DND-41 (cell line): ENCODE results near the gene NUDT1.
"Not testable (repeated sequence)": the region's sequence is repeated elsewhere in the genome, so short reads cannot be mapped to it uniquely, and the experiment has no call there.

Source experiments
- ATAC-seq: fragments of 200-7000 bp; cut with Tn5 transposase; 3 replicates; pipeline ENCODE4 v1.9.1; 2021; ENCODE audit warnings: low read depth; ENCODE audit not compliant: insufficient read depth
- DNase-seq: peaks from one replicate; pipeline ENCODE4 v3.0.0-alpha.2; 2020
- H2AFZ ChIP-seq: 2 replicates; pipeline ENCODE4 v1.6.0; 2012; ENCODE audit warnings: low read depth, low read length
- H3K27ac ChIP-seq: 2 replicates; pipeline ENCODE4 v1.5.1; 2012; ENCODE audit warnings: low read length, inconsistent platforms
- H3K27me3 ChIP-seq: fragments of 200-600 bp; sonication (generic); 2 replicates; pipeline ENCODE4 v1.6.0; 2012; ENCODE audit warnings: low read length, mild to moderate bottlenecking, inconsistent platforms; ENCODE audit not compliant: insufficient read depth, poor library complexity
- H3K36me3 ChIP-seq: 2 replicates; pipeline ENCODE4 v1.5.1; 2012; ENCODE audit warnings: low read length, inconsistent platforms; ENCODE audit not compliant: insufficient read depth
- H3K4me1 ChIP-seq: 2 replicates; pipeline ENCODE4 v1.5.1; 2012; ENCODE audit warnings: mild to moderate bottlenecking, low read length; ENCODE audit not compliant: insufficient read depth
- H3K4me2 ChIP-seq: 2 replicates; pipeline ENCODE4 v1.6.0; 2012; ENCODE audit warnings: mild to moderate bottlenecking, moderate library complexity, low read length, inconsistent platforms; ENCODE audit not compliant: insufficient read depth
- H3K4me3 ChIP-seq, 2 experiments: fragments of 200-600 bp in 1 of 2; shearing (Covaris generic) in 1 of 2; 2 replicates each; pipeline ENCODE4 v1.5.1; 2012 to 2016; ENCODE audit warnings: inconsistent platforms in 2 of 2, low read length in 2 of 2, mild to moderate bottlenecking in 2 of 2, low read depth in 1 of 2, moderate library complexity in 1 of 2
- H3K79me2 ChIP-seq: 2 replicates; pipeline ENCODE4 v1.6.0; 2012; ENCODE audit warnings: low read length, inconsistent platforms; ENCODE audit not compliant: insufficient read depth
- H3K9ac ChIP-seq: 2 replicates; pipeline ENCODE4 v1.6.0; 2012; ENCODE audit warnings: low read depth, mild to moderate bottlenecking, inconsistent platforms, low read length, moderate library complexity
- H3K9me3 ChIP-seq: 2 replicates; pipeline ENCODE4 v1.5.1; 2012; ENCODE audit warnings: low read length, moderate library complexity, mild to moderate bottlenecking, inconsistent platforms; ENCODE audit not compliant: insufficient read depth, severe bottlenecking
- H4K20me1 ChIP-seq: 2 replicates; pipeline ENCODE4 v1.6.0; 2012; ENCODE audit warnings: low read length; ENCODE audit not compliant: insufficient read depth
- EZH2 ChIP-seq: IDR thresholded peaks from 3 replicates; pipeline ENCODE4 v1.6.1; 2012; ENCODE audit warnings: borderline replicate concordance, low read depth, mild to moderate bottlenecking, moderate library complexity, low read length, inconsistent platforms; ENCODE audit not compliant: severe bottlenecking
- TF ChIP-seq, protein P1 (sequence below): IDR thresholded peaks from 2 replicates; pipeline ENCODE4 v1.5.1; 2012; ENCODE audit warnings: borderline replicate concordance, low read length, moderate library complexity, mild to moderate bottlenecking; ENCODE audit not compliant: poor library complexity, severe bottlenecking; ENCODE audit errors: extremely low read depth

The NUDT1 gene

DNA sequence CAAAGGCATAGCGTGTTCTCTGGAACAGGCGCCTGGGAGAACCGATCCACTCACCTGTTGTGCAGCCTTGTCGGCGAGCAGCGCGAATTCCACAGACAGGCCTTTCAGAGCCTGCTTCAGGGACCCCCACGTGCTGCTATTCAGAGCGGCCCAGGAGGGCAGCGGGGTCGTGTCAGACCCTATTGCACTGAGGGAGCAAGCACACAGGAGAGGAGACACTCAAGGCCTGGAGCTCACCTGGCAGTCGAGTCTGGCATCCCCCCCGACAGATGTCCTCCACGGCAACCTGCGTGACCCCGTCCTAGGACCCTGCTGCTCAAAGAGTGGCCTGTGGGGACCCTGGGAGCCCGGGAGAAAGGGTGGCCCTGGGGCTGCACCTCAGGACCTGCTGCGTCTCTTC, 21.1 kb downstream of the NUDT1 start:
- no peaks in the 10 kb centered on the region for H3K4me1 ChIP-seq
- H3K4me2 ChIP-seq = no peak overlapping the region
- no peaks in the 10 kb centered on the region for H3K79me2 ChIP-seq
- H3K9ac ChIP-seq = no peak overlapping the region
- no peaks in the 10 kb centered on the region for H4K20me1 ChIP-seq
- peaks cover 22% of the 10 kb centered on the region for H3K36me3 ChIP-seq
- H2AFZ ChIP-seq = no peak overlapping the region
- no peaks in the 10 kb centered on the region for H3K9me3 ChIP-seq
- DNase-seq (no peak), ATAC-seq (no peak)
- H3K4me3 ChIP-seq = no peak overlapping the region
- H3K27me3 ChIP-seq = no peaks in the 10 kb centered on the region
- TF ChIP-seq EZH2 = no peak
- TF ChIP-seq, protein P1, sequence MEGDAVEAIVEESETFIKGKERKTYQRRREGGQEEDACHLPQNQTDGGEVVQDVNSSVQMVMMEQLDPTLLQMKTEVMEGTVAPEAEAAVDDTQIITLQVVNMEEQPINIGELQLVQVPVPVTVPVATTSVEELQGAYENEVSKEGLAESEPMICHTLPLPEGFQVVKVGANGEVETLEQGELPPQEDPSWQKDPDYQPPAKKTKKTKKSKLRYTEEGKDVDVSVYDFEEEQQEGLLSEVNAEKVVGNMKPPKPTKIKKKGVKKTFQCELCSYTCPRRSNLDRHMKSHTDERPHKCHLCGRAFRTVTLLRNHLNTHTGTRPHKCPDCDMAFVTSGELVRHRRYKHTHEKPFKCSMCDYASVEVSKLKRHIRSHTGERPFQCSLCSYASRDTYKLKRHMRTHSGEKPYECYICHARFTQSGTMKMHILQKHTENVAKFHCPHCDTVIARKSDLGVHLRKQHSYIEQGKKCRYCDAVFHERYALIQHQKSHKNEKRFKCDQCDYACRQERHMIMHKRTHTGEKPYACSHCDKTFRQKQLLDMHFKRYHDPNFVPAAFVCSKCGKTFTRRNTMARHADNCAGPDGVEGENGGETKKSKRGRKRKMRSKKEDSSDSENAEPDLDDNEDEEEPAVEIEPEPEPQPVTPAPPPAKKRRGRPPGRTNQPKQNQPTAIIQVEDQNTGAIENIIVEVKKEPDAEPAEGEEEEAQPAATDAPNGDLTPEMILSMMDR = no peak
- no peak overlapping the region for H3K27ac ChIP-seq

DNA sequence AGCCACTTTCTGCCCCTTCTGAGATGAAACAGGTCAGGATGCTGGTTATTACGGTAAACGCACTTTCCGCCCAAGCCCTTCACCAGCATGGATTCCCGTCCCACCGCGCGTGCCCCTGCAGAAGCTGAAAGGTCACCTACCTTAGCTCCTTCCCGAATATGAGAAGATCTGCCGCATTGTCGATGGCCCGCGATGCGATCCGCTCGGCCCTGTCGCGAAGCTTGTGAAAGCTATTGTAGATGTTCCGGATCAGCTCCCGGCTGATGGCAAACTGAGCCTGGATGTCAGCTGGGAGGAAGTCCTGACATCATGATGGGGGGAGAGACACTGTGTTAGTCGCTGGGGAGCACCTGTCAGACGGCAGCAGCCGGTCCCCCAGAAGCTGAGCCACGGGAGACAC, 22.1 kb downstream of the NUDT1 start:
- no peak for TF ChIP-seq EZH2
- TF ChIP-seq, protein P1 = no peak
- Histone ChIP-seq H3K9me3 (no peaks in the 10 kb centered on the region), H4K20me1 (no peaks in the 10 kb centered on the region), H3K9ac (no peak overlapping the region), H3K4me3 (no peak overlapping the region), H3K27ac (no peak overlapping the region), H3K36me3 (peaks cover 19% of the 10 kb centered on the region), H3K4me1 (no peaks in the 10 kb centered on the region), H3K27me3 (no peaks in the 10 kb centered on the region), H3K4me2 (no peak overlapping the region), H2AFZ (no peak overlapping the region), H3K79me2 (no peaks in the 10 kb centered on the region)
- ATAC-seq = no peak
- DNase-seq = no peak

DNA sequence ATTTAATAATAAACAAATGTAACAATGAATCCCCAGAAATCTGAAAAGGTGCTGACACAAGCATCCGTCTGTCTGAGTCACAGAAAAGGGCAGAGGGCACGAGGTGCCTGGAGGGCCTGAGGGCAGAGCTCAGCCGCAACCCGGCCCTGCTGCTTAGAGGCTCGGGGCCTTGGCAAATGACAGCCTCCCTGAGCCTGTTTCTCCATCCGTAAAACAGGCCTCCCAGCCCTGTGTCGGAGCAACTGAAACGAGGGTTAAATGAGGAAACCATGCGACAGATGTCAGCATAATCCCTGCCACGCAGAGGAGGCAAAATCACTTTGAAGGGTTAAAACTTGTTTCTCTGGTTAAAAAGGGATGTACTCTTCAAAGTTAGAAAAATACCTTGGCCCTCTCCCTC, 24.9 kb downstream of the NUDT1 start:
- DNase-seq (no peak), ATAC-seq (no peak)
- Histone ChIP-seq H3K4me1 (no peaks in the 10 kb centered on the region), H3K36me3 (peaks cover 30% of the 10 kb centered on the region), H4K20me1 (no peaks in the 10 kb centered on the region), H2AFZ (no peak overlapping the region), H3K9ac (no peak overlapping the region), H3K27me3 (no peaks in the 10 kb centered on the region), H3K4me2 (no peak overlapping the region), H3K9me3 (no peaks in the 10 kb centered on the region), H3K27ac (no peak overlapping the region), H3K4me3 (no peak overlapping the region), H3K79me2 (no peaks in the 10 kb centered on the region)
- TF ChIP-seq, protein P1 = no peak
- TF ChIP-seq EZH2 = no peak

DNA sequence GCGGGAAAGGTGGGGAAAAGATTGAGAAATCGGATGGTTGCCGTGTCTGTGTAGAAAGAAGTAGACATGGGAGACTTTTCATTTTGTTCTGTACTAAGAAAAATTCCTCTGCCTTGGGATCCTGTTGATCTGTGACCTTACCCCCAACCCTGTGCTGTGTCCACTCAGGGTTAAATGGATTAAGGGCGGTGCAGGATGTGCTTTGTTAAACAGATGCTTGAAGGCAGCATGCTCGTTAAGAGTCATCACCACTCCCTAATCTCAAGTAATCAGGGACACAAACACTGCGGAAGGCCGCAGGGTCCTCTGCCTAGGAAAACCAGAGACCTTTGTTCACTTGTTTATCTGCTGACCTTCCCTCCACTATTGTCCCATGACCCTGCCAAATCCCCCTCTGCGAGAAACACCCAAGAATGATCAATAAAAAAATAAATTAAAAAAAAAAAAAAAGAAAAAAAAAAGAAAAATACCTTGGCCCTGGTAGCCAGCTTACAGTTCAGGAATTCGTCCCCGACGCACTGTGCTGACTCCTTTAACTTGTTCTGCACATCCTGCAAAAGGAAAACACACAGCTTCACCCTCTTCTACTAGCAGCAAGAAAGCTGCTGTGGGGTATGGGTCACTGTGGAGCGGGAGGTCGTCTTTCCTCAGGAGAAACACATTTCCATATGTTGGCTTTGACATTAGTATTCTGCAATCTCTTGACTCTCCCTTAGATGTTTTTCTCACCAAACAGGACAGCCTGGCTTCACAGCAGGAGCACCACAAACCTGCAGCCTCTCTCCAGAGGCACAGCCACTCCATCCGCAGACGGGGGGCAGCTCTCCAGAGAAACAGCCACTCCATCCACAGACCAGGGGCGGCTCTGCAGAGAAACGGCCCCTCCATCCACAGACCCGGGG, 27.3 kb downstream of the NUDT1 start:
- H3K4me3 ChIP-seq, H3K79me2 ChIP-seq, ATAC-seq, H3K4me2 ChIP-seq, H3K4me1 ChIP-seq, DNase-seq, H3K27me3 ChIP-seq, H2AFZ ChIP-seq, H3K27ac ChIP-seq, H3K9ac ChIP-seq, H4K20me1 ChIP-seq, H3K9me3 ChIP-seq: not testable (repeated sequence)
- peaks cover 17% of the 10 kb centered on the region for H3K36me3 ChIP-seq
